Skeletal muscle tissue (tissue), 4 donors: Measurements from ENCODE around the gene C2CD2. TPM values are rescaled to one million over a fixed set of nuclear protein-coding genes. Genes with fewer than 3 reads are reported as not detected.

ENCODE experiments used
- H3K27ac ChIP-seq: one replicate; pipeline ENCODE4 v1.7.0; 2013; ENCODE audit warnings: mild to moderate bottlenecking, low read depth, low read length, inconsistent platforms
- H3K27me3 ChIP-seq, 3 donors: one replicate each; pipeline ENCODE4 v1.7.0; 2013; ENCODE audit warnings: low read length in 3 of 3; ENCODE audit not compliant: control insufficient read depth in 3 of 3, insufficient read depth in 3 of 3
- H3K36me3 ChIP-seq, 3 donors: one replicate each; pipeline ENCODE4 v1.7.0; 2013; ENCODE audit warnings: low read length in 3 of 3; ENCODE audit not compliant: control insufficient read depth in 3 of 3, insufficient read depth in 3 of 3
- H3K4me1 ChIP-seq, 3 donors: one replicate each; pipeline ENCODE4 v1.7.0; 2013; ENCODE audit warnings: low read length in 3 of 3, mild to moderate bottlenecking in 3 of 3; ENCODE audit not compliant: control insufficient read depth in 3 of 3, insufficient read depth in 3 of 3
- H3K4me3 ChIP-seq, 3 donors: one replicate each; pipeline ENCODE4 v1.7.0; 2013; ENCODE audit warnings: low read length in 3 of 3
- H3K9ac ChIP-seq, 3 donors: one replicate each; pipeline ENCODE4 v1.7.0; 2013; ENCODE audit warnings: low read length in 3 of 3, mild to moderate bottlenecking in 3 of 3, moderate library complexity in 2 of 3, low read depth in 1 of 3
- H3K9me3 ChIP-seq, 3 donors: one replicate each; pipeline ENCODE4 v1.7.0; 2013; ENCODE audit warnings: low read length in 3 of 3; ENCODE audit not compliant: control insufficient read depth in 3 of 3
- total RNA-seq: library from RNA; depleted of rRNA; stranded (reverse); fragments of >200 nt; gene quantifications from one replicate; pipeline ENCODE4 v1.2.3, GENCODE V29; 2014
- donor health status: Osteomylitis.

The C2CD2 gene
- total RNA-seq, 1 donor from 2014 or later = 7.3 TPM

- Histone ChIP-seq H3K27ac (no peak overlapping the region), H3K4me3 (no peak overlapping the region), H3K27me3 (no peaks in the 10 kb centered on the region), H3K9ac (no peak overlapping the region), H3K36me3 (peaks cover 0 to 3% (median 0%) of the 10 kb centered on the region in 3 donors), H3K9me3 (no peaks in the 10 kb centered on the region), H3K4me1 (peaks cover 7 to 11% (median 9%) of the 10 kb centered on the region in 3 donors)
Measured at GRCh38 chr21:41874611-41875010, 79.2 kb downstream of the C2CD2 start.

- H3K4me1 ChIP-seq = peaks cover 7 to 10% (median 8%) of the 10 kb centered on the region in 3 donors
- no peak overlapping the region for H3K4me3 ChIP-seq
- peaks cover 0 to 3% (median 0%) of the 10 kb centered on the region in 3 donors for H3K36me3 ChIP-seq
- no peaks in the 10 kb centered on the region for H3K9me3 ChIP-seq
- no peak overlapping the region for H3K9ac ChIP-seq
- no peak overlapping the region for H3K27ac ChIP-seq
- no peaks in the 10 kb centered on the region for H3K27me3 ChIP-seq
Measured at GRCh38 chr21:41873426-41873825, 80.4 kb downstream of the C2CD2 start.

GRCh38 chr21:41873005-41873404 is 80.8 kb downstream of the C2CD2 start:
- Histone ChIP-seq H3K27ac (no peak overlapping the region), H3K36me3 (peaks cover 0 to 3% (median 0%) of the 10 kb centered on the region in 3 donors), H3K4me3 (no peak overlapping the region), H3K27me3 (no peaks in the 10 kb centered on the region), H3K9ac (no peak overlapping the region), H3K4me1 (peaks cover 5 to 7% (median 6%) of the 10 kb centered on the region in 3 donors), H3K9me3 (no peaks in the 10 kb centered on the region)

GRCh38 chr21:41871293-41872030 is 82.4 kb downstream of the C2CD2 start:
- H3K36me3 ChIP-seq = peaks cover 0 to 3% (median 0%) of the 10 kb centered on the region in 3 donors
- H3K9me3 ChIP-seq = no peaks in the 10 kb centered on the region
- peak overlapping the region in 1 of 3 donors; percentile 16 for H3K9ac ChIP-seq
- H3K4me3 ChIP-seq = no peak overlapping the region
- peaks cover 0 to 3% (median 0%) of the 10 kb centered on the region in 3 donors for H3K4me1 ChIP-seq
- no peaks in the 10 kb centered on the region for H3K27me3 ChIP-seq
- no peak overlapping the region for H3K27ac ChIP-seq

- no peaks in the 10 kb centered on the region for H3K4me1 ChIP-seq
- no peak overlapping the region for H3K9ac ChIP-seq
- no peak overlapping the region for H3K27ac ChIP-seq
- H3K9me3 ChIP-seq = no peaks in the 10 kb centered on the region
- H3K36me3 ChIP-seq = peaks cover 0 to 3% (median 0%) of the 10 kb centered on the region in 3 donors
- H3K4me3 ChIP-seq = no peak overlapping the region
- no peaks in the 10 kb centered on the region for H3K27me3 ChIP-seq
Measured at GRCh38 chr21:41869771-41870170, 84.0 kb downstream of the C2CD2 start.

- Histone ChIP-seq H3K9me3 (no peaks in the 10 kb centered on the region), H3K4me1 (no peaks in the 10 kb centered on the region), H3K27ac (no peak overlapping the region), H3K9ac (no peak overlapping the region), H3K4me3 (no peak overlapping the region), H3K36me3 (peaks cover 0 to 3% (median 0%) of the 10 kb centered on the region in 3 donors), H3K27me3 (no peaks in the 10 kb centered on the region)
Measured at GRCh38 chr21:41868062-41868710, 85.6 kb downstream of the C2CD2 start.

- Histone ChIP-seq H3K27me3 (no peaks in the 10 kb centered on the region), H3K27ac (no peak overlapping the region), H3K4me3 (no peak overlapping the region)
Measured at GRCh38 chr21:41867313-41867712, 86.5 kb downstream of the C2CD2 start.

GRCh38 chr21:41866274-41866809 is 87.5 kb downstream of the C2CD2 start:
- Histone ChIP-seq H3K36me3 (no peaks in the 10 kb centered on the region), H3K9me3 (no peaks in the 10 kb centered on the region), H3K4me3 (no peak overlapping the region), H3K27ac (no peak overlapping the region), H3K9ac (no peak overlapping the region), H3K27me3 (no peaks in the 10 kb centered on the region), H3K4me1 (no peaks in the 10 kb centered on the region)

More at GRCh38 chr21:41867313-41867712, 86.5 kb downstream of the C2CD2 start:
- H3K9me3 ChIP-seq = no peaks in the 10 kb centered on the region
- no peaks in the 10 kb centered on the region for H3K36me3 ChIP-seq
- no peak overlapping the region for H3K9ac ChIP-seq
- H3K4me1 ChIP-seq = no peaks in the 10 kb centered on the region

GRCh38 chr21:41865002-41865777 is 88.6 kb downstream of the C2CD2 start:
- Histone ChIP-seq H3K9me3 (no peaks in the 10 kb centered on the region), H3K4me1 (no peaks in the 10 kb centered on the region), H3K27me3 (no peaks in the 10 kb centered on the region), H3K9ac (no peak overlapping the region), H3K4me3 (no peak overlapping the region), H3K36me3 (no peaks in the 10 kb centered on the region), H3K27ac (no peak overlapping the region)
